ENCODE measurements around the gene POLR1G. TPM values are rescaled to one million over a fixed set of nuclear protein-coding genes. Genes with fewer than 3 reads are reported as not detected.

Gene POLR1G
- total and polyA plus RNA-seq, 2 donors (not counting 3 experiments of a cell fraction or from before 2014, with no cell fraction given) = 6.6 to 19.5 TPM

GRCh38 chr19:45413497-45413896 is 7.1 kb downstream of the POLR1G start:
- Histone ChIP-seq H3K9ac (replicated peaks; ENCODE audit: extremely low read depth, insufficient read depth, low read length) (no peak overlapping the region), H2AFZ (ENCODE audit: low read depth, low read length) (no peak overlapping the region), H3K4me2 (ENCODE audit: insufficient read depth, low read length) (no peak overlapping the region), H3K27ac (ENCODE audit: insufficient read depth, low read depth, low read length) (no peak overlapping the region), H3K4me1 (ENCODE audit: control insufficient read depth, extremely low read depth, insufficient read depth, low read length) (no peaks in the 10 kb centered on the region), H3K36me3 (ENCODE audit: control insufficient read depth in 2 of 2, extremely low read depth in 1 of 2, insufficient read depth in 2 of 2, low read length in 2 of 2) (peaks cover 3 to 12% of the 10 kb centered on the region in 2 experiments), H3K9me1 (replicated peaks; ENCODE audit: control insufficient read depth, extremely low read depth, insufficient read depth, low read length) (no peaks in the 10 kb centered on the region), H4K20me1 (replicated peaks; ENCODE audit: control insufficient read depth, extremely low read depth, insufficient read depth, low read length) (no peaks in the 10 kb centered on the region), H3K9me3 (replicated peaks; ENCODE audit: control insufficient read depth, insufficient read depth, low read length) (no peaks in the 10 kb centered on the region), H3K27me3 (ENCODE audit: control insufficient read depth in 2 of 2, insufficient read depth in 2 of 2, low read length in 2 of 2) (no peaks in the 10 kb centered on the region), H3K4me3 (replicated peaks in 1 of 3; ENCODE audit: insufficient read depth in 1 of 3, low read depth in 1 of 3, low read length in 3 of 3) (no peak overlapping the region), H3K79me2 (ENCODE audit: control insufficient read depth, insufficient read depth, low read length) (peaks cover 9% of the 10 kb centered on the region)
- dilution Hi-C loops (cut with MboI; ENCODE audit: extremely low pct_ligation_motif_present, low sequenced_read_pairs) (no loop called here), intact Hi-C loops (cut with micrococcal nuclease) (no loop called here)
- no TSS peak for BruUV-seq (replicated peaks)
- DNase-seq (ENCODE audit: low read depth, low spot score) (no peak), FAIRE-seq (no peak)
- POLR2A ChIA-PET = interaction anchor here (1.4 kb wide), 1 partner anchor 11 kb away, joined by 3 read pairs; the partner anchor contains the start of gene ERCC1
- TF ChIP-seq MYC (IDR thresholded peaks at IDR 0.05; ENCODE audit: low read depth, low read length) (no peak), POLR2A (IDR thresholded peaks at IDR 0.05; ENCODE audit: low read depth, low read length) (no peak), POLR2AphosphoS5 (IDR thresholded peaks at IDR 0.05; ENCODE audit: insufficient read depth, low read depth, low read length) (no peak), MAX (IDR thresholded peaks at IDR 0.05; ENCODE audit: insufficient read depth, insufficient read length) (no peak), EZH2 (IDR thresholded peaks at IDR 0.05; ENCODE audit: borderline replicate concordance, low read depth, low read length, severe bottlenecking) (no peak), JUN (IDR thresholded peaks at IDR 0.05; ENCODE audit: borderline replicate concordance, insufficient read depth, insufficient read length, low read depth) (no peak), CTCF (IDR thresholded peaks at IDR 0.05; ENCODE audit: extremely low read depth in 1 of 2, insufficient read depth in 1 of 2, low read depth in 1 of 2, low read length in 2 of 2) (no peak), FOS (IDR thresholded peaks at IDR 0.05; ENCODE audit: borderline replicate concordance, insufficient read depth, low read length) (no peak), GATA2 (IDR thresholded peaks at IDR 0.05; ENCODE audit: insufficient read depth, insufficient read length, low read depth, low read length) (no peak)
- CTCF ChIA-PET = interaction anchor here (1.1 to 2.2 kb wide), 4 partner anchors 8 to 65 kb away, joined by 4 to 8 read pairs (median 6); partner anchors contain the start of gene ERCC1
